Measurements from ENCODE around the gene RANBP17. TPM values are rescaled to one million over a fixed set of nuclear protein-coding genes. Genes with fewer than 3 reads are reported as not detected.

The RANBP17 gene
- polyA plus RNA-seq, 1 donor from 2014 or later: 25.5 TPM

GRCh38 chr5:171340042-171340441 is 478.2 kb downstream of the RANBP17 start:
- H2AFZ ChIP-seq (ENCODE audit: low read depth, low read length): no peak overlapping the region
- no peaks in the 10 kb centered on the region for H4K20me1 ChIP-seq (ENCODE audit: insufficient read depth)
- no peaks in the 10 kb centered on the region for H3K9me2 ChIP-seq (ENCODE audit: insufficient read depth, low read length)
- H3K27ac ChIP-seq (ENCODE audit: low read length): no peak overlapping the region
- no peak overlapping the region for H3K4me3 ChIP-seq (ENCODE audit: low read length)
- no peaks in the 10 kb centered on the region for H3F3A ChIP-seq (ENCODE audit: insufficient read depth, low read length, poor library complexity, severe bottlenecking)
- TF ChIP-seq EP300 (conservative IDR thresholded peaks at IDR 0.05; ENCODE audit: poor library complexity, severe bottlenecking): no peak
- no peak for TF ChIP-seq MXI1 (conservative IDR thresholded peaks at IDR 0.05; ENCODE audit: poor library complexity, severe bottlenecking)
- TF ChIP-seq EZH2 (IDR thresholded peaks at IDR 0.05; ENCODE audit: borderline replicate concordance, insufficient read depth, low read length, poor library complexity, severe bottlenecking): no peak
- TF ChIP-seq REST (IDR thresholded peaks at IDR 0.05; ENCODE audit: borderline replicate concordance): no peak
- TF ChIP-seq, protein P1, sequence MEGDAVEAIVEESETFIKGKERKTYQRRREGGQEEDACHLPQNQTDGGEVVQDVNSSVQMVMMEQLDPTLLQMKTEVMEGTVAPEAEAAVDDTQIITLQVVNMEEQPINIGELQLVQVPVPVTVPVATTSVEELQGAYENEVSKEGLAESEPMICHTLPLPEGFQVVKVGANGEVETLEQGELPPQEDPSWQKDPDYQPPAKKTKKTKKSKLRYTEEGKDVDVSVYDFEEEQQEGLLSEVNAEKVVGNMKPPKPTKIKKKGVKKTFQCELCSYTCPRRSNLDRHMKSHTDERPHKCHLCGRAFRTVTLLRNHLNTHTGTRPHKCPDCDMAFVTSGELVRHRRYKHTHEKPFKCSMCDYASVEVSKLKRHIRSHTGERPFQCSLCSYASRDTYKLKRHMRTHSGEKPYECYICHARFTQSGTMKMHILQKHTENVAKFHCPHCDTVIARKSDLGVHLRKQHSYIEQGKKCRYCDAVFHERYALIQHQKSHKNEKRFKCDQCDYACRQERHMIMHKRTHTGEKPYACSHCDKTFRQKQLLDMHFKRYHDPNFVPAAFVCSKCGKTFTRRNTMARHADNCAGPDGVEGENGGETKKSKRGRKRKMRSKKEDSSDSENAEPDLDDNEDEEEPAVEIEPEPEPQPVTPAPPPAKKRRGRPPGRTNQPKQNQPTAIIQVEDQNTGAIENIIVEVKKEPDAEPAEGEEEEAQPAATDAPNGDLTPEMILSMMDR (IDR thresholded peaks at IDR 0.05; ENCODE audit: poor library complexity, severe bottlenecking): no peak
- TF ChIP-seq SMC3 (conservative IDR thresholded peaks at IDR 0.05; ENCODE audit: poor library complexity): no peak
- TF ChIP-seq RAD21 (conservative IDR thresholded peaks at IDR 0.05): no peak
- no peak for TF ChIP-seq POLR2AphosphoS5 (IDR thresholded peaks at IDR 0.05)
- no peak for TF ChIP-seq TAF1 (IDR thresholded peaks at IDR 0.05; ENCODE audit: low read depth)
- H3K9me3 ChIP-seq (ENCODE audit: low read length): no peaks in the 10 kb centered on the region
- H3K79me2 ChIP-seq (replicated peaks; ENCODE audit: insufficient read depth, low read length): no peaks in the 10 kb centered on the region
- no peaks in the 10 kb centered on the region for H3K36me3 ChIP-seq (ENCODE audit: insufficient read depth, low read length)
- H3K9ac ChIP-seq (ENCODE audit: low read length): no peak overlapping the region
- H3K4me2 ChIP-seq (ENCODE audit: low read length): no peak overlapping the region
- H3K27me3 ChIP-seq (ENCODE audit: insufficient read depth, low read depth, low read length): peaks cover 28% of the 10 kb centered on the region

DNA sequence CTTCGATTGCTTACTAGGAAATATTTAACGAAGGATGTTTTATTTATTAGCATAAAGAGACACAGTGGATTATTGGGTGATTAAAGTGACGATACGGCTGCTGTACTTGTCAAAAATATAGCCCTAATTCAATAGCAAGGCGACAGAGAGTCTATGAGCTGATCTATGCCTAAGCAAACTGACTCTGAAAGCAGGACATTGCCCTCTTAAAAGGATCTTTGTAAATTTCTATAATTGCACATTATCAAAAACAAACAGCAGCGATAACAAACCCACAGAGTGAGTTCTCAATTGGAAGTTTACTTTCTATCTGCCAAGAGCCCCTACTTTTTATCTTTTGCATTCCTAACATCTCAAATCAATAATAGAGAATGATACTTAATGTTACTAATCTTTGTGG is 478.7 kb downstream of the RANBP17 start:
- H3F3A ChIP-seq (ENCODE audit: insufficient read depth, low read length, poor library complexity, severe bottlenecking): no peaks in the 10 kb centered on the region
- H3K4me3 ChIP-seq (ENCODE audit: low read length): no peak overlapping the region
- no peak overlapping the region for H3K4me2 ChIP-seq (ENCODE audit: low read length)
- no peak overlapping the region for H3K27ac ChIP-seq (ENCODE audit: low read length)
- H4K20me1 ChIP-seq (ENCODE audit: insufficient read depth): no peaks in the 10 kb centered on the region
- no peaks in the 10 kb centered on the region for H3K9me3 ChIP-seq (ENCODE audit: low read length)
- H3K27me3 ChIP-seq (ENCODE audit: insufficient read depth, low read depth, low read length): peaks cover 24% of the 10 kb centered on the region
- TF ChIP-seq RAD21 (conservative IDR thresholded peaks at IDR 0.05): no peak
- TF ChIP-seq EZH2 (IDR thresholded peaks at IDR 0.05; ENCODE audit: borderline replicate concordance, insufficient read depth, low read length, poor library complexity, severe bottlenecking): no peak
- TF ChIP-seq TAF1 (IDR thresholded peaks at IDR 0.05; ENCODE audit: low read depth): no peak
- TF ChIP-seq REST (IDR thresholded peaks at IDR 0.05; ENCODE audit: borderline replicate concordance): no peak
- TF ChIP-seq POLR2AphosphoS5 (IDR thresholded peaks at IDR 0.05): no peak
- TF ChIP-seq MXI1 (conservative IDR thresholded peaks at IDR 0.05; ENCODE audit: poor library complexity, severe bottlenecking): no peak
- no peak for TF ChIP-seq EP300 (conservative IDR thresholded peaks at IDR 0.05; ENCODE audit: poor library complexity, severe bottlenecking)
- TF ChIP-seq, protein P1 (IDR thresholded peaks at IDR 0.05; ENCODE audit: poor library complexity, severe bottlenecking): no peak
- no peaks in the 10 kb centered on the region for H3K79me2 ChIP-seq (replicated peaks; ENCODE audit: insufficient read depth, low read length)
- H3K9ac ChIP-seq (ENCODE audit: low read length): no peak overlapping the region
- no peaks in the 10 kb centered on the region for H3K36me3 ChIP-seq (ENCODE audit: insufficient read depth, low read length)
- H2AFZ ChIP-seq (ENCODE audit: low read depth, low read length): no peak overlapping the region
- no peaks in the 10 kb centered on the region for H3K9me2 ChIP-seq (ENCODE audit: insufficient read depth, low read length)
